Measurements from ENCODE around the gene MAPRE3.
A peak's percentile ranks its signal among the peaks of the same experiment; 100 is the strongest.

Gene MAPRE3

GRCh38 chr2:27050996-27051901 is 80.8 kb downstream of the MAPRE3 start, which contains the start of gene AGBL5:
Gene AGBL5, plus strand, starts transcription at chr2:27051668. Its CDS starts 1,291 bp downstream, at chr2:27052959.
- no peaks in the 10 kb centered on the region for H3K27me3 Mint-ChIP-seq
- peak within 1 kb of the TSS; percentile 98 to 100 for H3K27ac Mint-ChIP-seq
- H3K4me3 Mint-ChIP-seq = peak within 1 kb of the TSS; percentile 89 to 95
- DNase-seq = peak; percentile 95 to 97
- peaks cover 0 to 6% of the 10 kb centered on the region in 2 donors for H3K9me3 Mint-ChIP-seq
- H3K4me1 Mint-ChIP-seq = peaks cover 41% of the 10 kb centered on the region
- peak; percentile 84 for ATAC-seq

DNA sequence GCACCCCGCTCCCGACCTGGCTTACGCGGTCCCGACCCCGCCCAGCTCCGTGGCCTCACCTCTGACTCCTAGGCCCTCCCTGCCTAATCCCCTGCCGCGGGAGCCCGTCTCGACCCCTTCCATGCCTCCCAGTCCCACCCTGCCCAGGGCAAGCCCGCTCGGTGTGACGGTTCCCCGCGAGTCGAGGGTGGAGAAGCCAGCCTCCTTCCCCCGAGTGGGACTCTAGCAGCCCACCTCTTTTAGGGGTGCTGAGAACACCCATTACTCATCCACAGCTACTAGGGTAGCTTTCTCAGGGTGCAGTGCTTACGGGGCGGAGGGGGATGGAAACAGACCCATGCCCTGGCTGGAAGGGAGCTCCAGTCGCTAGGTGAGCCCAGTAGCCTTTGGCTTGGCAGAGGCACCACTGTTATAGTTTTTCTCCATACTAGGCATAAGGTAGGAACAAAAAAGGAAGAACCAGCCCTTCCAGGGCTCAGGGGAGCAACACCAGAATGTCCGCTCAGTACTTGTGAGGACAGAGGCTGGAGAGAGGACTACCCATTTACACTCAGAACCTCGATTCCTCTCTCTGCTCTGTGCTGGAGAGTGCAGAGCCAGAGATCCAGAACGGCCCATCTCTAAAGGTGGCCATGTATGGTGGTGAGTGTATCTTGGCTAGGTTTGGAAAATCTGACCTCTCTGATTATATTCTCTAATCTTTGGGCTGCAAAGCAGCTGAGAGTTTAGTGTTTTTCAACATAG is 81.6 kb downstream of the MAPRE3 start:
- no peak for ATAC-seq
- Mint-ChIP-seq H3K27me3 (no peaks in the 10 kb centered on the region), H3K4me3 (peak overlapping the region; percentile 86 to 95)

DNA sequence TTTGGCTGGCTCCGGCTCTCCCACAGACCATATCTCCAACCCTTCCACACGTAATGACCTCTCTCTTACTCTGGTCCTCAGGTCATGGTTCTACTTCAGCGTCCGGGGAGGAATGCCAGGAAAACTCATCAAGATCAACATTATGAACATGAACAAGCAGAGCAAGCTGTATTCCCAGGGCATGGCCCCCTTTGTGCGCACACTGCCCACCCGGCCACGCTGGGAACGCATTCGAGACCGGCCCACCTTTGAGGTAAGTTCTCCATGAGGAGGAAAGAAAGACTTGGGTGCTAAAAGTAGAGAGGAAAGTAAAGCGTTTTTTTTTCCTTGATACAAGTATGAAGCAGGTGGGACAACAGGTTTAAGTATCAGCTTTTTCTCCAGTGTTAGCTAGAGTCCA is 82.9 kb downstream of the MAPRE3 start:
- no peaks in the 10 kb centered on the region for H3K27me3 Mint-ChIP-seq
- DNase-seq = no peak
- peaks cover 41% of the 10 kb centered on the region for H3K4me1 Mint-ChIP-seq
- H3K9me3 Mint-ChIP-seq = peaks cover 0 to 6% of the 10 kb centered on the region in 2 donors
- H3K27ac Mint-ChIP-seq = peak overlapping the region in 1 of 2 donors; percentile 24
- ATAC-seq = no peak
- peak overlapping the region in 1 of 2 donors; percentile 1 for H3K4me3 Mint-ChIP-seq

More for the DNA sequence above, 81.6 kb downstream of the MAPRE3 start:
- H3K9me3 Mint-ChIP-seq = peaks cover 0 to 6% of the 10 kb centered on the region in 2 donors
- peaks cover 41% of the 10 kb centered on the region for H3K4me1 Mint-ChIP-seq
- peak overlapping the region; percentile 81 to 95 for H3K27ac Mint-ChIP-seq
- DNase-seq = no peak

DNA sequence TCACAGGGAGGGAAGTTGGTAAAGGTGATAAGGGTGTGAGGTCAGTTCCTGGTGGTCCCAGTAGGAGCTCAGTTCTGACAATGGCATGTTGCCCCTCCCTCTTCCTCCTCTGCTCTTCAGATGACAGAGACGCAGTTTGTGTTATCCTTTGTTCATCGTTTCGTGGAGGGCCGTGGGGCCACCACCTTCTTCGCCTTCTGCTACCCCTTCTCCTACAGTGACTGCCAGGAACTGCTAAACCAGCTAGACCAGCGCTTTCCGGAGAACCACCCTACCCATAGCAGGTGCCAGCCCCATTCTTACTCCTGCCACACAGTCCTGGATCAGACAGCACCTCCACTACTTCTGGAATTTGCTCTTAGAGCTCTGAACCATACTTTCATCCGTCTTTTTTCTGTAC is 83.3 kb downstream of the MAPRE3 start:
- Mint-ChIP-seq H3K4me3 (no peak overlapping the region), H3K9me3 (peaks cover 0 to 6% of the 10 kb centered on the region in 2 donors), H3K27ac (no peak overlapping the region), H3K27me3 (no peaks in the 10 kb centered on the region), H3K4me1 (peaks cover 41% of the 10 kb centered on the region)
- ATAC-seq (no peak), DNase-seq (no peak)

DNA sequence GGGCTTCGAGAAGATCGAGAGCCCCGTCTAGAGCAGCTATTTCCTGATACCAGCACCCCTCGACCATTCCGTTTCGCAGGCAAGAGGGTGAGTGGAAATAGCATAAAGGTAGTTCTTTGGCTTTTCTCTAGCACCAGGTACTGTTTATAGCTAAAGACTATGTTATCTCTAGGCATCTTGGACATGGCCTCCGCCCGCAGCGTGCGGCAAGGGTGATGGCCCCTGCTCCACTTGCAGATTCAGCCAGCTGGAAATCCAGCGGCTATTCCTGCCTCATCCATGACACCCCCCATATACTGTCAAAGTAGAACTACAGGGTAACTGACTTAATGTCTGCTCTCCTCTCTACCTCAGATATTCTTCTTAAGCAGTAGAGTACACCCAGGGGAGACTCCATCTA is 84.3 kb downstream of the MAPRE3 start:
- Mint-ChIP-seq H3K27ac (no peak overlapping the region), H3K4me3 (no peak overlapping the region), H3K9me3 (peaks cover 0 to 6% of the 10 kb centered on the region in 2 donors), H3K4me1 (peaks cover 35% of the 10 kb centered on the region), H3K27me3 (no peaks in the 10 kb centered on the region)
- DNase-seq (no peak), ATAC-seq (no peak)

GRCh38 chr2:27057184-27057583 is 86.7 kb downstream of the MAPRE3 start:
- H3K4me3 Mint-ChIP-seq = no peak overlapping the region
- DNase-seq (no peak), ATAC-seq (no peak)
- no peak overlapping the region for H3K27ac Mint-ChIP-seq
- H3K4me1 Mint-ChIP-seq = peaks cover 12% of the 10 kb centered on the region
- H3K9me3 Mint-ChIP-seq = no peaks in the 10 kb centered on the region
- H3K27me3 Mint-ChIP-seq = no peaks in the 10 kb centered on the region

DNA sequence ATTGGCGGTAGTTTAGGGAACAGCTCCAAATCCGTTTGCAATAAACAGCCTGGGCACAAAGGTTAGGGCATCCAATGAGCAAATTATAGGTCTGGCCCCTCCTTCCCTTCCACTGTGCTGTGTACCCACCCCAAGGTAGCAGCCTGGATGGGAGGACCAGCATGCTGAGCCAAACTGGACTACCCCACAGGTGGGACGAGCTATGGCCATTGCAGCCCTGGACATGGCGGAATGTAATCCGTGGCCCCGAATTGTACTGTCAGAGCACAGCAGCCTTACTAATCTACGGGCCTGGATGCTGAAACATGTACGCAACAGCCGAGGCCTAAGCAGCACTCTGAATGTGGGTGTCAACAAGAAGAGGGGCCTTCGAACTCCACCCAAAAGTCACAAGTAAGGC is 87.8 kb downstream of the MAPRE3 start:
- H3K4me3 Mint-ChIP-seq = no peak overlapping the region
- ATAC-seq = no peak
- H3K27me3 Mint-ChIP-seq = no peaks in the 10 kb centered on the region
- no peaks in the 10 kb centered on the region for H3K9me3 Mint-ChIP-seq
- DNase-seq = no peak
- no peak overlapping the region for H3K27ac Mint-ChIP-seq
- peaks cover 2% of the 10 kb centered on the region for H3K4me1 Mint-ChIP-seq

- ATAC-seq (no peak), DNase-seq (no peak)
- no peaks in the 10 kb centered on the region for H3K27me3 Mint-ChIP-seq
These were observed 88.8 kb downstream of the MAPRE3 start for GRCh38 chr2:27059141-27059820.

DNA sequence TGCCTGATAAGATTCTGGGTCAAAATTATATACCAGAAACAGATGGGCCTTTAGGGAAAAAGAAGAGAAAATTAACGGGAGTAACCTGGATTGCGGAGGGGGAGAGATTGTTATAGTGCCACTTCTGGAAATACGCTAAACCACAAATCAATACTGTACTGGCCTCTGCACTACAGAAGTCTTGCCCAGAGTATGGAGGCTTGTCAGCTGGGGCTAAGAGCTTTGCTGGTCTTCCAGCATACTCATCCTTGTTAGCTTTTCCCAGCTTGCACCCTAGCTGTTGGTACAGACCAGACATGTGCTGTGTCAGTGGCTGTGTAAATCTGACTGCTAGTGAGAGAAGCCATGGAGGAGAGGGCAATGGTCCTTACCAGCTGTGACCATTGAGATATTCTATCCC is 89.9 kb downstream of the MAPRE3 start:
- Mint-ChIP-seq H3K4me1 (no peaks in the 10 kb centered on the region), H3K27me3 (no peaks in the 10 kb centered on the region), H3K4me3 (no peak overlapping the region), H3K9me3 (no peaks in the 10 kb centered on the region), H3K27ac (no peak overlapping the region)
- no peak for ATAC-seq
- no peak for DNase-seq

More at GRCh38 chr2:27059141-27059820, 88.8 kb downstream of the MAPRE3 start:
- H3K27ac Mint-ChIP-seq = no peak overlapping the region
- no peak overlapping the region for H3K4me3 Mint-ChIP-seq
- H3K9me3 Mint-ChIP-seq = no peaks in the 10 kb centered on the region
- H3K4me1 Mint-ChIP-seq = no peaks in the 10 kb centered on the region

DNA sequence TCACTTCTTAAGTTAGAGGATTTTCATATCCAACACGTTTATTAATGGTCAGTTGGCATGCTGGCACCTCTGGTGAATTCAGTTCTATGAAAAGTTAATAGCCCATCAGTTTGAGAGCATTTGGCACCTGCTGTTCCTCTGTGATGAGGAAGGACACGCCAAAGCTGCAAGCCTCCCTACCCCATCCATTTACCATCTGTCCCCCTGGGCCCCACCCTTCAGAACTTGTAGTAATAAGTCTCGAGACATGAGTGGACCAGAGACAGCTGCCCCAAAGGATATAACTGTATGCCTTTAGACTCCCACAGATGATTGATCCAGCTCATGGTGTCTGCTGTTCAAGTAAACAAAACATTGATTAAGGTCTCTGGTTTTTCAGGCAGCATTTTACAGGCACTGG is 94.7 kb downstream of the MAPRE3 start:
- H3K4me1 Mint-ChIP-seq = peaks cover 31% of the 10 kb centered on the region
- no peak overlapping the region for H3K4me3 Mint-ChIP-seq
- H3K9me3 Mint-ChIP-seq = no peaks in the 10 kb centered on the region
- ATAC-seq = no peak
- no peak overlapping the region for H3K27ac Mint-ChIP-seq
- DNase-seq = no peak
- no peaks in the 10 kb centered on the region for H3K27me3 Mint-ChIP-seq

- DNase-seq (no peak), ATAC-seq (no peak)
- Mint-ChIP-seq H3K9me3 (no peaks in the 10 kb centered on the region), H3K27me3 (no peaks in the 10 kb centered on the region), H3K4me3 (no peak overlapping the region), H3K4me1 (peaks cover 46% of the 10 kb centered on the region), H3K27ac (peak overlapping the region in 1 of 2 donors; percentile 51)
These were observed 96.9 kb downstream of the MAPRE3 start for GRCh38 chr2:27067385-27067784.

GRCh38 chr2:27069436-27069835 is 99.0 kb downstream of the MAPRE3 start:
- H3K4me1 Mint-ChIP-seq = peaks cover 67% of the 10 kb centered on the region

DNA sequence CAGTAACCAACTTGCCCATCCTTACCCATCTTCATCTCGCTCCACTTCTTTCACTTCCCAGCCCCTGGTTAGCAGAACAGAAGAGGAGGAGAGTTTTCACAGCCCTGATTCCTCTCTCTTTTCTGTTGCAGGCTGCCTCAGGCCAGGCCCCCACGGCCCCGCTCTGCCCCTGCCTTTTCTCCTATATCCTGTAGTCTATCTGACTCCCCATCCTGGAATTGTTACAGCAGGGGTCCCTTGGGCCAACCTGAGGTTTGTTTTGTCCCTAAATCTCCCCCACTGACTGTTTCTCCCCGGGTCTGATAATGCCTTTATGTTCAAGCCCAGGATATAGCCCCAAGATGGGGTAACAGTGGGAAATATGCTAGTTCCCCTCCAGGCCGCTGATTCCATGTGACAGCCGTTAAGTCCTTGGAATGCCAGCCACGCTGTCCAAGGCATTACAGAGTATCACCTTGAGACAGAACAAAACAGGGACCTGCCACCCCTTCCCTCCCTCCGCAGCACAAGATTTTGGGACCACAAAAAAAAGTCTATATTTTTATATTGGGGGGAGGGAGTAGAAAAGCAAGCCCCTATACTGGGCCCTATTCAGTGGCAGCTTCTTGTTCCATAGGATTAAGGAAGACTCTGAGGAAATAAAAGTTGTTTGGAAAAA is 99.7 kb downstream of the MAPRE3 start:
- H3K4me1 Mint-ChIP-seq = peaks cover 73% of the 10 kb centered on the region
- H3K9me3 Mint-ChIP-seq = no peaks in the 10 kb centered on the region
- ATAC-seq = no peak
- H3K27ac Mint-ChIP-seq = peak overlapping the region; percentile 65 to 79
- no peak for DNase-seq
- peak overlapping the region; percentile 97 to 98 for H3K4me3 Mint-ChIP-seq
- no peaks in the 10 kb centered on the region for H3K27me3 Mint-ChIP-seq

More at GRCh38 chr2:27069436-27069835, 99.0 kb downstream of the MAPRE3 start:
- peak overlapping the region; percentile 79 to 86 for H3K27ac Mint-ChIP-seq
- no peak for ATAC-seq
- H3K27me3 Mint-ChIP-seq = no peaks in the 10 kb centered on the region
- peak overlapping the region; percentile 97 to 98 for H3K4me3 Mint-ChIP-seq
- DNase-seq = no peak
- no peaks in the 10 kb centered on the region for H3K9me3 Mint-ChIP-seq

GRCh38 chr2:27070653-27071276 is 100.3 kb downstream of the MAPRE3 start:
- DNase-seq (no peak), ATAC-seq (peak; percentile 5)
- peak overlapping the region; percentile 96 to 98 for H3K27ac Mint-ChIP-seq

More at GRCh38 chr2:27070653-27071276, 100.3 kb downstream of the MAPRE3 start:
- H3K4me1 Mint-ChIP-seq = peaks cover 79% of the 10 kb centered on the region
- no peaks in the 10 kb centered on the region for H3K27me3 Mint-ChIP-seq
- H3K9me3 Mint-ChIP-seq = no peaks in the 10 kb centered on the region
- peak overlapping the region; percentile 97 to 98 for H3K4me3 Mint-ChIP-seq

Data from stimulated activated naive CD8-positive, alpha-beta T cell treated with anti-CD3 and anti-CD28 coated beads, Interleukin-15, amount 100 ng/mL, for 72 hours (primary cell).